ENCODE data around the gene GPA33.

The GPA33 gene, protein sequence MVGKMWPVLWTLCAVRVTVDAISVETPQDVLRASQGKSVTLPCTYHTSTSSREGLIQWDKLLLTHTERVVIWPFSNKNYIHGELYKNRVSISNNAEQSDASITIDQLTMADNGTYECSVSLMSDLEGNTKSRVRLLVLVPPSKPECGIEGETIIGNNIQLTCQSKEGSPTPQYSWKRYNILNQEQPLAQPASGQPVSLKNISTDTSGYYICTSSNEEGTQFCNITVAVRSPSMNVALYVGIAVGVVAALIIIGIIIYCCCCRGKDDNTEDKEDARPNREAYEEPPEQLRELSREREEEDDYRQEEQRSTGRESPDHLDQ

DNA sequence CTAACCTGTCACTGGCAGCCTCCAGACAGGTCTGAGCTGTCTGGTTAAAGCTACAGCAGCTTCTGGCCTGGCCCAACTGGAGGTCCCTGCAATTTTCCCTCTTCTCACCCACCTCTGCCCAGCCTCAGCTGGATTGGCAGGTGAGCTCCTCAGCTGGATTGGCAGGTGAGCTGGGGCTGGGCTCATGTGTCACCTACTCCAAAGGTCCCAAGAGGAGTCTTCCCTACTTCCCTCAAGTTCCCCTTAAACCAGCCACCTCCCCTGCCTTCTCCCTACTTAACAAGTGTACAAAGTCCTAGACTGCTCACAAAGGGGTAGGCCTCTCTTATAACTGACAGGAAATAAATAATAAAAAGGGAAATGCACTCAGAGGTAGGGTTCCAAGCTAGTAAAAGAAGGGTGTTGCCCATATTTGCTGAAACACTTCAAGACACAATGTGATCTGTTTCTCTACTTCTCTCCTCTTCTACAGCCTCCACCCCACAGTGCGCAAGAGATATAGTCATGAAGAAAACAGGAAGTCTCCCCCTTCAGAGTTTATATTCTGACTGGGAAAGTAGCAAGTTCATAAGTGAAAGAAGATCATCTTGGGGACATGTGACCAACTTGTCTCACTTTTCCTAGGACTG, at the start of gene GPA33:
GPA33 (minus strand) TSS at position 64 of the 629 bp plus-strand sequence. CDS start 90 bp downstream, outside the sequence.
- DNase-seq (ENCODE audit: low read depth): peak; percentile 74
- no peak within 1 kb of the TSS for H3K4me3 ChIP-seq (ENCODE audit: low read depth, low read length)
- TF ChIP-seq, protein P1, sequence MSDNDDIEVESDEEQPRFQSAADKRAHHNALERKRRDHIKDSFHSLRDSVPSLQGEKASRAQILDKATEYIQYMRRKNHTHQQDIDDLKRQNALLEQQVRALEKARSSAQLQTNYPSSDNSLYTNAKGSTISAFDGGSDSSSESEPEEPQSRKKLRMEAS (IDR thresholded peaks at IDR 0.05; ENCODE audit: low read depth, low read length): peak; percentile 67
- TF ChIP-seq, protein P2, sequence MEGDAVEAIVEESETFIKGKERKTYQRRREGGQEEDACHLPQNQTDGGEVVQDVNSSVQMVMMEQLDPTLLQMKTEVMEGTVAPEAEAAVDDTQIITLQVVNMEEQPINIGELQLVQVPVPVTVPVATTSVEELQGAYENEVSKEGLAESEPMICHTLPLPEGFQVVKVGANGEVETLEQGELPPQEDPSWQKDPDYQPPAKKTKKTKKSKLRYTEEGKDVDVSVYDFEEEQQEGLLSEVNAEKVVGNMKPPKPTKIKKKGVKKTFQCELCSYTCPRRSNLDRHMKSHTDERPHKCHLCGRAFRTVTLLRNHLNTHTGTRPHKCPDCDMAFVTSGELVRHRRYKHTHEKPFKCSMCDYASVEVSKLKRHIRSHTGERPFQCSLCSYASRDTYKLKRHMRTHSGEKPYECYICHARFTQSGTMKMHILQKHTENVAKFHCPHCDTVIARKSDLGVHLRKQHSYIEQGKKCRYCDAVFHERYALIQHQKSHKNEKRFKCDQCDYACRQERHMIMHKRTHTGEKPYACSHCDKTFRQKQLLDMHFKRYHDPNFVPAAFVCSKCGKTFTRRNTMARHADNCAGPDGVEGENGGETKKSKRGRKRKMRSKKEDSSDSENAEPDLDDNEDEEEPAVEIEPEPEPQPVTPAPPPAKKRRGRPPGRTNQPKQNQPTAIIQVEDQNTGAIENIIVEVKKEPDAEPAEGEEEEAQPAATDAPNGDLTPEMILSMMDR (IDR thresholded peaks at IDR 0.05; ENCODE audit: low read depth, low read length): no peak
- TF ChIP-seq POLR2A (IDR thresholded peaks at IDR 0.05; ENCODE audit: extremely low read depth, insufficient read length): no peak
- TF ChIP-seq MYC (IDR thresholded peaks at IDR 0.05; ENCODE audit: low read depth, low read length): peak; percentile 23; the same call in 1 of the 2 replicates

GRCh38 chr1:167138703-167139102, 48.5 kb upstream of the GPA33 start:
- no peak overlapping the region for H3K4me3 ChIP-seq (ENCODE audit: low read depth, low read length)
- TF ChIP-seq, protein P2 (IDR thresholded peaks at IDR 0.05; ENCODE audit: low read depth, low read length): no peak
- TF ChIP-seq POLR2A (IDR thresholded peaks at IDR 0.05; ENCODE audit: extremely low read depth, insufficient read length) (no peak), MYC (IDR thresholded peaks at IDR 0.05; ENCODE audit: low read depth, low read length) (no peak)
- TF ChIP-seq, protein P1 (IDR thresholded peaks at IDR 0.05; ENCODE audit: low read depth, low read length): no peak
- no peak for DNase-seq (ENCODE audit: low read depth)

- no peak overlapping the region for H3K4me3 ChIP-seq (ENCODE audit: low read depth, low read length)
- no peak for DNase-seq (ENCODE audit: low read depth)
- TF ChIP-seq MYC (IDR thresholded peaks at IDR 0.05; ENCODE audit: low read depth, low read length): no peak
- TF ChIP-seq POLR2A (IDR thresholded peaks at IDR 0.05; ENCODE audit: extremely low read depth, insufficient read length): no peak
- TF ChIP-seq, protein P1 (IDR thresholded peaks at IDR 0.05; ENCODE audit: low read depth, low read length): no peak
- TF ChIP-seq, protein P2 (IDR thresholded peaks at IDR 0.05; ENCODE audit: low read depth, low read length): no peak
Observed at GRCh38 chr1:167137793-167138510, 47.8 kb upstream of the GPA33 start.

- H3K4me3 ChIP-seq (ENCODE audit: low read depth, low read length): no peak overlapping the region
- no peak for TF ChIP-seq POLR2A (IDR thresholded peaks at IDR 0.05; ENCODE audit: extremely low read depth, insufficient read length)
- TF ChIP-seq, protein P2 (IDR thresholded peaks at IDR 0.05; ENCODE audit: low read depth, low read length): no peak
- no peak for TF ChIP-seq MYC (IDR thresholded peaks at IDR 0.05; ENCODE audit: low read depth, low read length)
- TF ChIP-seq, protein P1 (IDR thresholded peaks at IDR 0.05; ENCODE audit: low read depth, low read length): no peak
- DNase-seq (ENCODE audit: low read depth): no peak
Observed at GRCh38 chr1:167137332-167137781, 47.2 kb upstream of the GPA33 start.

DNA sequence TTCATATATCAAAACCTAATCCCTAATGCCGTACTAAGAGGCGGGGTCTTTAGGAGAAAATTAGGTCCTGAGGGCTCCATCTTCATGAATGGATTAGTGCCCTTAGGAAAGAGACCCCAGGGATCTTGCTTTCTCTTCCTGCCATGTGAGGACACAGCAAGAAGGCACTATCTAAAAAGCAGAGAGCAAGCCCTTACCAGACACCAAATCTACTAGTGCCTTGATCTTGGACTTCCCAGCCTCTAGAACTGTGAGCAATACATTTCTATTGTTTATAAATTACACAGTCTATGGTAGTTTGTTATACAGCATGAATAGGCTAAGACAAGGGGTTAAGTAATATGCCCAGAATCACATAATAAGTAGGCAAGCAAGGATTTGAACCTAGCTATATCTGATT, 46.6 kb upstream of the GPA33 start:
- H3K4me3 ChIP-seq (ENCODE audit: low read depth, low read length): no peak overlapping the region
- TF ChIP-seq, protein P2 (IDR thresholded peaks at IDR 0.05; ENCODE audit: low read depth, low read length): no peak
- TF ChIP-seq MYC (IDR thresholded peaks at IDR 0.05; ENCODE audit: low read depth, low read length): no peak
- TF ChIP-seq POLR2A (IDR thresholded peaks at IDR 0.05; ENCODE audit: extremely low read depth, insufficient read length): no peak
- TF ChIP-seq, protein P1 (IDR thresholded peaks at IDR 0.05; ENCODE audit: low read depth, low read length): no peak
- DNase-seq (ENCODE audit: low read depth): no peak

Measured in NB4 (cell line).